Esophagus squamous epithelium (tissue), 5 donors: ENCODE measurements around the gene FAR1. TPM values are rescaled to one million over a fixed set of nuclear protein-coding genes. Genes with fewer than 3 reads are reported as not detected.

Source experiments
- DNase-seq: peaks from one replicate; lab custom pipeline; 2025; lab: John Stamatoyannopoulos, UW
- H3K27ac ChIP-seq, 4 donors: fragments of 200-600 bp; sonication (generic); one replicate each; pipeline ENCODE4 v1.5.1; 2016 to 2019; ENCODE audit warnings: mild to moderate bottlenecking in 1 of 4
- H3K27me3 ChIP-seq, 4 donors: fragments of 200-600 bp; sonication (generic); 1 replicate in 3 of 4; 2 replicates in 1 of 4; pipeline versions ENCODE4 v1.5.1 to v1.6.0; 2017 to 2021; ENCODE audit warnings: antibody characterized with exemption in 1 of 4
- H3K36me3 ChIP-seq, 3 donors: fragments of 200-600 bp; sonication (generic); one replicate each; pipeline ENCODE4 v1.5.1; 2016 to 2019
- H3K4me1 ChIP-seq, 3 donors: fragments of 200-600 bp; sonication (generic); one replicate each; pipeline ENCODE4 v1.5.1; 2017 to 2019
- H3K4me3 ChIP-seq, 4 donors: fragments of 200-600 bp; sonication (generic); 1 replicate in 3 of 4; 2 replicates in 1 of 4; pipeline ENCODE4 v1.5.1; 2016 to 2019; ENCODE audit warnings: mild to moderate bottlenecking in 2 of 4, moderate library complexity in 1 of 4
- H3K9me3 ChIP-seq, 3 donors: fragments of 200-600 bp; sonication (generic); one replicate each; pipeline ENCODE4 v1.5.1; 2016 to 2019
- POLR2A ChIP-seq, 4 donors: fragments of 450-650 bp; IDR thresholded peaks; one replicate each; pipeline ENCODE4 v1.6.1; 2017; ENCODE audit warnings: antibody characterized with exemption in 4 of 4, mild to moderate bottlenecking in 4 of 4, moderate library complexity in 3 of 4
- WGBS, 2 donors: methylation state at CpG; one replicate each; pipeline ENCODE4 v1.1.5; 2018; 5-methylcytosine and 5-hydroxymethylcytosine counted together
- intact Hi-C: fragments of 100-400 bp; cut with DNase I; formaldehyde crosslinking; loops from one replicate; pipeline ENCODE4 v1.15.0; 2022
- total RNA-seq, 4 donors: library from RNA; depleted of rRNA; stranded (reverse); fragments of >200 nt; gene quantifications; one replicate each; pipeline ENCODE4 v1.1.0, GENCODE V29; 2016
- TF ChIP-seq, protein P1 (sequence below), 6 experiments: fragments of 450-650 bp in 4 of 6; fragments of 200-600 bp in 2 of 6; sonication (generic) in 2 of 6; IDR thresholded peaks; one replicate each; pipeline ENCODE4 v1.5.1; 2016 to 2019; ENCODE audit warnings: antibody characterized with exemption in 6 of 6, mild to moderate bottlenecking in 4 of 6, moderate library complexity in 4 of 6
- donor health status: DM: yes; HTN: yes; CAD: no.

FAR1 gene
- total RNA-seq, 4 donors from 2014 or later = 78.2 to 135 (median 98.6) TPM

DNA sequence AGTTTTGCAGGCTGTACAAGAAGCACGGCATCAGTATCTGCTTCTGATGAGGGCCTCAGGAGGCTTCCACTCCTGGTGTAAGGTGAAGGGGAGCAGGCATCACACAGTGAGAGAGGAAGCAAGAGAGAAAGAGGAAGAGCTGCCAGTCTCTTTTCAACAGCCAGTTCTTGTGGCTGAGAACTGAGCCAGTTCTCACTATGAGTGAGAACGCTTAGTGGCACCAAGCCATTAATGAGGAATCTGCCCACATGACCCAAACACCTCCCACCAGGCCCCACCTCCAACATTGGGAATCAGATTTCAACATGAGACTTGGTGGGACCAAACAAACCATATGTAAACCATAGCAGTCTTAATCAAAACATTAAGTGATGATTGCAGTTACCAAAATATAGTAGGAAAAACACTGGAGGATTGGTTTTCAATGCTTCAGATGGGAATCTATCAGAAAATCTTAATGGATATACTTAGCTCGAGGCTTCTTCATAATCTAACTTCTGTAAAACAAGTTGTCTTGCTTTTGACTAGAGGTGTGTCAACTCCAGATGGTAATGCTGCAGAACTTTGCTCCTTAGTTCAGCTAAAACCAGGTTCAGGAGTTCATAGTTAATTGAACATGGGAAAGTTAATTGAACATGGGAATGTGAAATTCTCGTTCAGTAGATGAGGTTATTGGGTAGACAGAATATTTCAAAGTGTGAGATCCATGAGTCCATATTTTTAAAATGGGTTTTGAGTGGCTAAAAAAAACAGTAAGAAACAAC lies 12.2 kb downstream of the FAR1 start:
- no peak for DNase-seq
- TF ChIP-seq, protein P1, sequence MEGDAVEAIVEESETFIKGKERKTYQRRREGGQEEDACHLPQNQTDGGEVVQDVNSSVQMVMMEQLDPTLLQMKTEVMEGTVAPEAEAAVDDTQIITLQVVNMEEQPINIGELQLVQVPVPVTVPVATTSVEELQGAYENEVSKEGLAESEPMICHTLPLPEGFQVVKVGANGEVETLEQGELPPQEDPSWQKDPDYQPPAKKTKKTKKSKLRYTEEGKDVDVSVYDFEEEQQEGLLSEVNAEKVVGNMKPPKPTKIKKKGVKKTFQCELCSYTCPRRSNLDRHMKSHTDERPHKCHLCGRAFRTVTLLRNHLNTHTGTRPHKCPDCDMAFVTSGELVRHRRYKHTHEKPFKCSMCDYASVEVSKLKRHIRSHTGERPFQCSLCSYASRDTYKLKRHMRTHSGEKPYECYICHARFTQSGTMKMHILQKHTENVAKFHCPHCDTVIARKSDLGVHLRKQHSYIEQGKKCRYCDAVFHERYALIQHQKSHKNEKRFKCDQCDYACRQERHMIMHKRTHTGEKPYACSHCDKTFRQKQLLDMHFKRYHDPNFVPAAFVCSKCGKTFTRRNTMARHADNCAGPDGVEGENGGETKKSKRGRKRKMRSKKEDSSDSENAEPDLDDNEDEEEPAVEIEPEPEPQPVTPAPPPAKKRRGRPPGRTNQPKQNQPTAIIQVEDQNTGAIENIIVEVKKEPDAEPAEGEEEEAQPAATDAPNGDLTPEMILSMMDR (IDR thresholded peaks at IDR 0.05) = no peak
- TF ChIP-seq POLR2A (IDR thresholded peaks at IDR 0.05) = no peak
- intact Hi-C loops = no loop called here
- Histone ChIP-seq H3K27ac (peak overlapping the region in 2 of 4 donors; percentile 10 to 66), H3K36me3 (no peaks in the 10 kb centered on the region), H3K9me3 (no peaks in the 10 kb centered on the region), H3K27me3 (no peaks in the 10 kb centered on the region), H3K4me1 (peaks cover 24 to 91% (median 29%) of the 10 kb centered on the region in 3 donors), H3K4me3 (no peak overlapping the region)
- 70 to 86% methylated on average over 3 to 4 of the region's 4 CpGs for WGBS, 2 donors

DNA sequence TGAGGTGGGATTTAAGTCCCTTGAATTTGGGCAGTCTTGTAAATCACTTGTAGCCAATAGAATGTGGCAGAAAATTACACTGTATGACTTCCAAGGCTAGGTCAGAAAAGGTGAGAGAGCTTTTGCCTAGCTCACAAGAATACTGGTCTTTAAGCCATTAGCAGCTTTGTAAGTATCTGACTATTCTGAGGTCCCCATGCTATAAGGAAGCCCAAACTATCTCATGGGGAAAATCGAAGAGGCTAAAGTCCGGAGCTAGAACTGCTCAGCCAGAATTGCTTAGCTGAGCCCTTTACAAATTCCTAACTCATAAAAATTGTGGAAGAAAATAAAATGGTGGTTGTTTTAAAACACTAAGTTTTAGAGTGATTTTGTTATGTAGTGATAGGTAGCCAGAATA lies 13.0 kb downstream of the FAR1 start:
- peak overlapping the region in 1 of 4 donors; percentile 66 for H3K27ac ChIP-seq
- no peaks in the 10 kb centered on the region for H3K9me3 ChIP-seq
- no peak overlapping the region for H3K4me3 ChIP-seq
- WGBS, 2 donors = 98 to 100% methylated on average over 2 of the region's 2 CpGs
- no peaks in the 10 kb centered on the region for H3K27me3 ChIP-seq
- TF ChIP-seq POLR2A (IDR thresholded peaks at IDR 0.05) = no peak
- TF ChIP-seq, protein P1 (IDR thresholded peaks at IDR 0.05) = no peak
- no peak for DNase-seq
- intact Hi-C loops = no loop called here
- peaks cover 24 to 91% (median 29%) of the 10 kb centered on the region in 3 donors for H3K4me1 ChIP-seq
- H3K36me3 ChIP-seq = no peaks in the 10 kb centered on the region

DNA sequence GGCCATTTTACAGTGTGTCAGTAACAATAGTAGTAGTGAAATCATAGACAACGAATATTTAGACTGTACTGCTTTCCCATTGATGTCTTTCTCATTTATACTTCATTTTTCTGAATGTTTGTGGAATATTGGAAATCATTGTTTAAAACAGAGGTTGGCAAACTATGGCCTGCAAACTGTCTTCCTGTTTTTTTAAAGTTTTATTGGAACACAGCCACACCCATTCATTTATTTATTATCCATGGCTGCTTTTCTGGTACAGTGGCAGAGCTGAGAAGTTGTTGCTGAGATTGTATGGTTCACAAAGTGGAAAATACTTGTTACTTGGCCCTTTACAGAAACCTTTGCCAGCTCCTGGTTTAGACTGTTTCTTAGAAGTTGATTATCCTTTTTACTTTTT lies 13.7 kb downstream of the FAR1 start:
- TF ChIP-seq, protein P1 (IDR thresholded peaks at IDR 0.05) = no peak
- TF ChIP-seq POLR2A (IDR thresholded peaks at IDR 0.05) = no peak
- Histone ChIP-seq H3K4me3 (no peak overlapping the region), H3K36me3 (no peaks in the 10 kb centered on the region), H3K9me3 (no peaks in the 10 kb centered on the region), H3K27ac (peak overlapping the region in 2 of 4 donors; percentile 19 to 66), H3K4me1 (peaks cover 24 to 95% (median 29%) of the 10 kb centered on the region in 3 donors), H3K27me3 (no peaks in the 10 kb centered on the region)
- 60 to 73% methylated on average over 1 of the region's 1 CpG for WGBS, 2 donors
- DNase-seq = no peak
- intact Hi-C loops = no loop called here

DNA sequence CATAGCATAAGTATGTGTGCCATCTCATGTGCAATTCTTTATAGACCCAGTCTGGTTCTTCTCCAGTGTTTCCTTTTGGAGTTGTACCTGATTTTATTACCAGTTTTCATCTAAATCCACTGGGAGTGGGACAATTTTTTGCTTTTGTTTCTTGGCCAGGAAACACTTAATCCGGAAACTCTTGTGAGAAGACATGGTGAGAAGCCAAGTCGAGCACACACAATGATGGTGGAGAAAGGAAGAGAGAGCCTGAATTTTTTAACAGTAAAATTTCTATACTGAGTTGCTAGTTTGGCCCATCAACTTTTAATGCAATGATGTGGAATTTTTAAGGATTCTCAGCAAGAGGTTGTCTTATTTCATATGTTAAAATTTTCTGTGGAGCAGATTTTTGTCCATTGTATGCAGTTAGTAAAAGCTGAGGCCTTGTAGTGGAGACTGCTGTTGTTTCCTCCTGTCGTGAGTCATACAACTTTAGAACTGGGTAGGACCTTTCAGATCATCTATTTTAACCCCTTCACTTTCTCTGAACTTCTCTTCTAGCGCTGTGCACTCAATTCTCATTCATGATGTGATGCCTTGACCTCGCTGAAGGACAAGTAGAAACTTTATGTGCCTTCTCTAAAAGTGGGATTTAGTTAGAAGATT lies 17.1 kb downstream of the FAR1 start:
- H3K36me3 ChIP-seq = no peaks in the 10 kb centered on the region
- TF ChIP-seq POLR2A (IDR thresholded peaks at IDR 0.05) = no peak
- TF ChIP-seq, protein P1 (IDR thresholded peaks at IDR 0.05) = no peak
- DNase-seq = no peak
- intact Hi-C loops = no loop called here
- no peaks in the 10 kb centered on the region for H3K27me3 ChIP-seq
- 32 to 39% methylated on average over 4 to 5 of the region's 5 CpGs for WGBS, 2 donors
- H3K4me3 ChIP-seq = no peak overlapping the region
- peaks cover 23 to 69% (median 24%) of the 10 kb centered on the region in 3 donors for H3K4me1 ChIP-seq
- no peaks in the 10 kb centered on the region for H3K9me3 ChIP-seq
- H3K27ac ChIP-seq = peak overlapping the region in 3 of 4 donors; percentile 5 to 67 (median 66)

DNA sequence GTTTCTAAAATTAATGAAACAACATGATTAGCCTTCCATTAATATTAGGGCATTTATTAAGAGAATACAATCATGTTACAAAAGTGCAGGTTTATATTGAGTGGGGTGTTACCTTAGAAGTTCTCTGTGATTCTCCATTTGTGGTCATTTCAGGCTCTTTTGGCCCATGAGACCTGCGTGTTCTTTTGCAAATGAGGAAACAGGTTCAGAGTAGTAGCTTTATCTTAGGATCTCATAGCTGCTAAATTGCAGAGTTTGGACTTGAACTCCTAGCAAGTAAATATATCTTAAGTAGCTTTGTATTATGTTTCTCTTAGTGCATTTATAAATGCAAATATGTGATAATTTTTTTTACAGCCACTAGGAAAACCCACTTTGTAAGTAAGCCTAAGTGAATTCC lies 18.3 kb downstream of the FAR1 start:
- Histone ChIP-seq H3K27ac (no peak overlapping the region), H3K9me3 (no peaks in the 10 kb centered on the region), H3K36me3 (no peaks in the 10 kb centered on the region), H3K4me1 (peaks cover 17 to 60% (median 19%) of the 10 kb centered on the region in 3 donors), H3K27me3 (no peaks in the 10 kb centered on the region), H3K4me3 (no peak overlapping the region)
- no peak for TF ChIP-seq POLR2A (IDR thresholded peaks at IDR 0.05)
- TF ChIP-seq, protein P1 (IDR thresholded peaks at IDR 0.05) = no peak
- no peak for DNase-seq
- intact Hi-C loops = no loop called here
- 67% methylated on average over 1 of the region's 1 CpG for WGBS, 2 donors
